GM19452 (cell line): ENCODE results near the gene MAPK8IP3.

ENCODE experiments used
- ATAC-seq: cut with Tn5 transposase; IDR thresholded peaks from one replicate; pipeline ENCODE4 v1.9.1; 2021; ENCODE audit not compliant: unreplicated experiment

The MAPK8IP3 gene

DNA sequence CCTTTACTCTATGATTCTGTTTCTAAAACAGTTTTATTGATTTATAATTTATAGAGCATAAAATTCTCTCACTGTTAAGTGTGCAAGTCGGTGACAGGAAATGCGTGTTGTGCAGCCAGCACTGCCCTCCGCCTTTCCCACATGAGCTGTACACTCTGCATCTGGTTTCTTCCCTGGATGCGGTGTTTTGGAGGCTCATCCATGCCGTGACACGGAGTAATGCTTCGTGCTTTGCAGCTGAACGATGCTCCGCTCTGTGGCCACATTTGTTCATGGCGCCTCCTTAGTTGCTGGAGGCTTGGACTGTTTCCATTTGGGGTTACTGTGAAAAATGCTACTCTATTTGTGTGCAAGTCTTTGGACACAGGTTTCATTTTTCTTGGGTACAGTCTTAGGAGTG is 94.7 kb downstream of the MAPK8IP3 start:
- no peak for ATAC-seq

DNA sequence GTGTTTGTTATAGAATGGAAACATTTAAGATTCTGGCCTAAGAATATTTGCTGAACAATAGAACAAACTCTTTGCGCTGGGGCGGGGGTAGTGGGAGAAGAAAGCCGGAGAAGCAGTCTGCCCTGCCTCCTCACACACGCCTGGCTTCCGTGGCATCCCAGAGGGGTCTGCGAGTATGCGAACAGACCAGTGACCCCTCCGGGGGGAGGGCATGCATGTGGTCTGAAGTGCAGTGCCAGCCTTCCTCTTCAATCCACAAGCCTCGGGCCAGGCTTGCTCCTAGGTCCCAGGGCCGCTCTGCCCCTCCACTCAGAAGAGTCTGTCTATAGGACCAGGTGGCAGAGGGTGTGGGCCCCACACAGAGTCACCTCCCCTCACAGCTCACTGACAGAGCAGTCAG is 101.6 kb downstream of the MAPK8IP3 start:
- no peak for ATAC-seq

DNA sequence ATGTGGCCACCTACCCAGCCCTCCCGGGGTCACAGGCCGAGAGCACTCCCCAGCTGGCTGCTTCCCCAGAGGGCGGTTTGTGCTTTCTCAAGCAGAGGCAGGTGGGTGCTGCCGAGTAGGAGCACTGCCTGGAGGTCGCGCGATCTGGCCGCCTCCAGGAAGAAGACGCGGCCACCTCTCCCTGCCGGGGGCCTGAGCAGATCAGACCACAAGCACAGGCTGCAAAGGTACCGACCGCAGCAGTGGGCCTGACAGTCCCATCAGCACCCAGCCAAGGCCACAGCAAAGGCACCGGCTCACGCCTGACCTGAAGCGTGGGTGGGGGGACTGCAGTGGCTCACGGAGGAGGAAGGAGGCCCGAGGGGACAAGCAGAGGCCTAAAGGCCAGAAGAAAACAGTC is 102.7 kb downstream of the MAPK8IP3 start:
- no peak for ATAC-seq

DNA sequence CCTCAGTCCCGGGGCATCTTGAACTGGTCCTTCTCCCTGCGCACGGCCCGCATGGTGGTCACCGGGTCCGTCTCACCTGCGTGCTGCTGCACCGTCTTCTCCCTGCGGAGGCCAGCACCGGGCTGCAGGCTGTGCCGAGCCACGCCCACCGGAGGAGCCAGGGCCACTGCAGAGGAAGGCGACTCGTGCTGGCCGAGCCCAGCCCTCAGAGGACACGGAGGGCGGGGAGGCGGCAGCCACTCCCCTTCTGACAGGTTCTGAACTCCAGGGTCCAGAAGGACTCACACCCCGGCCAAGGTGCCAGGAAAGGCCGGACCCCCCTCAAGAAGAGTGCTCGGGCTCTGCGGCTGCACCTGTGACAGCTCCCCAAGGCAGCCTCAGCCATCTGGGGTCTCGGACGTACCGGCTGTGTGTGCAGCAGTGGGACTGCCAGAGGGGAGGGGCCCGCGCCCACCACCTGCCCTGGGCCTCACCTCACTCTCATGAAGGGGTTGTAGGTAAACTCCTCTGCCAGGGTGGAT is 103.3 kb downstream of the MAPK8IP3 start:
- no peak for ATAC-seq

DNA sequence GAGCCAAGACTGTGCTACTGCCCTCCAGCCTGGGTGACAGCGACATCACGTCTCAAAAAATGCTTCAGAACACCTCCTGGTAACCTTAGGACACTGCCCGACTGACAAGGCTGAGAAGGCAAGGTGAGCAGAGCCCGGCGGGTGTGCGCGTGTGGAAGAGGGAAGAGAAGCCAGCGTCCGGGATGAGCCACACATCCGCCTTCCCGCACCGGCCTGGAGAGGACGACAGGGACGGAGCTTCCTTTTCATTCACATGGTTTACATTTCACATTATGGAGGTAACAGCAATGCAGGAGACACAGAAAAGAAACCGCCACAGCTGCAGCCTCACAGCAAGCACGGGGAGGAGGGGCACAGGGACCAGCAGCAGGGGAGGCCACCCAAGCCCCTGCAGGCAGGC is 104.1 kb downstream of the MAPK8IP3 start:
- ATAC-seq = no peak

DNA sequence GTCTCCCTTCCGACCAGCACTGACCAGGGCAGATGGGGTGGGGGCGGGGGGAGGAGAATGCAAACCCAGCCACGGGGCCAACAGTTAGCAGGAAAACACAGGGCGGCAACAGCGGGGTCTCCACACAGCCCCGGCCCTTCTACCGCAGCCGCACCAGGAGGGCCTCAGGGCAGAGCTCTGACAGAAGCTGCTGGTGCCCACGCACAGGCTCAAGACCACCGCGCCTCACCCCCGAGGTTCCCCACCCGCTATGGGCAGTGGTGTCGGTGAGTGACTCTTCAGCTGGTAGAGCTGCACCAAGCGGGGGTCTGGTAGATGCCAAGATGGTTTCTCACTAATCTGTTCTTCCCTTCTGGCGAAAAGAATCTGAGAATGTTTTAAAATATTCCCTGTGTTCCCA is 104.5 kb downstream of the MAPK8IP3 start:
- no peak for ATAC-seq

DNA sequence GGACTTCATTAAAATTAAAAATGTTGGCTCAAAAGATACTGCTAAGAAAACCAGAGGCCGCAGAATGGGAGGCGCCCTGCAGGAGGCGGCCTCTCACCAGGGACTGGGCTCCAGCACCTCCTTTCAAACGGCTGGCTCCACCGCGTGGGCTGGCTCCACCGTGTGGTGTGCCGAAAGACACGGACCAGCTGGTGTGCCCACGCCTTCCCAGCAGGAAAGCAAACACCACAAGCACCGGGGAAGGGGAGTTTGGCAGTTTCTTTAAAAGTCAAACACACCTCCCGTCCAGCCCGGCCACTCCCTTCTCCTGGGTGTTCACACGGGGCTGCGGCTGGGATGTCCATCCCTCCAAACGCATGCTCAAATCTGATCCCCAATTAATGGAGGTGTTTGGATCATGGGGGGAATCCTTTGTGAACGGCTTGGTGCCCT is 106.8 kb downstream of the MAPK8IP3 start:
- ATAC-seq = no peak

DNA sequence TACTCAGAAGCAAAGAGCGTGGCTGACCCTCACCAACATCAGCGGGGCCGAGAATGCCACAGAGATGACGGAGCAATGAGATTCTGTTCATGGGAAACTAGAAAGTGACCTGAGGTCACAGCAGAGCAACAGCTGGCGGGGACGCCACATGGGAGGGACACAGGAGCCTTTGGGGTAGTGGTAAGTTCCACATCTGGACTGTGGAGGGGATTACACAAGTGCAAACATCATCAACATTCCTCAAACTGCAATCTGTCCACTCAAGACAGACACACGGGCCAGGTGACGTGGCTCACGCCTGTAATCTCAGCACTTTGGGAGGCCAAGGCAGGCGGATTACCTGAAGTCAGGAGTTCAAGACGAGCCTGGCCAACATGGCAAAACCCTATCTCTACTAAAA is 109.5 kb downstream of the MAPK8IP3 start:
- no peak for ATAC-seq

DNA sequence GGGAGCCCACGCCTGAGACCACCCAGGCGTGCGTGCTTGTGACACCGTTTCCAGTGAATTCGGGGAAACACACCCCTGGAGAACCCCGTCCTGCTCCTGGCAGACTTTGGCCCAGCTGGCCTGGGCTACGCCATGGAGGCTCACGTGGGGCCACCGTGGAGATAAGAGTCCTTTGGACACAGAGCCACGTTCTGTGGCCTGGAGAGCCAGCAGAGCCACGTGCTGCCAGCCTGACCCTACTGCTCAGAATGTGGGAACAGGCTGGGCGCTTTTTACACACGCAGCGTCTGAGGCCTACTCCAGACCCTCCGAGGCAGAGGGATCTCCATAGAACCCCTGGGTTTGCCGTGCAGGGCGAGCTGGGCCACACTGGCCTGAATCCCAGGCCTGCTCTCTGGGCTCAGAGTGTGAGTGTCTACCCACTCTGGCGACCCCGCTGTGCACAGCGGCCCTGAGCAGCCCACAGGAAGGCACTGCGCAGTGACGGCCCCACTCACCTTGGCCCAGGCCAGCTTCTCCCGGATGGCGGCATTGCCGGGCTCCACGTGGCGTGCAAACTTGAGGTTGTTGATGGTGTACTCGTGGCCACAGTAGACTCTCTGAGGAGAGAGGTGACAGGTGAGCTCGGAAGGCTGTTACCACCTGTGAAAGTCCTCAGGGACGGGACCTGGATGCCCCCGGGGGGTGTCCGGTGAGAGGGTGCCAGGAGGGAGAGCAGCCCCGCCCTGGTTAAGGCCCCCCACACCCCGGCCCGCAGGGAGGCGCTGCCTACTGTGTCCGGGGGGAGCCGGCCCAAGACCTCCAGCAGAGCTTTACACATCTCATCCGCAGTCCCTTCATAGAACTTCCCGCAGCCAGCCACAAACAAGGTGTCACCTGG is 110.6 kb downstream of the MAPK8IP3 start:
- ATAC-seq = no peak

DNA sequence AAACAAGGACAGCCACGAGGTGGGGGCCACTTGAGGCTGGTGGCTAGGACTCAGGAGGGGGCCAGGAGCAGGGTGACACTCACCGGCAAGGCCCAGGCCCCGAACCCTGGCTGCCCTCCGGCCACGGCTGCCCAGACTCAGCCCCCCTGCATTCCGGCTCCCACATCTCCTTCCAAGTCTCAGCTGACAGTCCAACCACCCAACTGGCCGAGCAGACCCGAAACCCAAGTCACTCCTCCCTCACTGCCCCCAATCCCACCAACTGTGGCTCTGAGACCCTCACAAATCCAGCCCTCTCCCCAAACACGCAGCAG is 111.2 kb downstream of the MAPK8IP3 start:
- ATAC-seq = no peak

DNA sequence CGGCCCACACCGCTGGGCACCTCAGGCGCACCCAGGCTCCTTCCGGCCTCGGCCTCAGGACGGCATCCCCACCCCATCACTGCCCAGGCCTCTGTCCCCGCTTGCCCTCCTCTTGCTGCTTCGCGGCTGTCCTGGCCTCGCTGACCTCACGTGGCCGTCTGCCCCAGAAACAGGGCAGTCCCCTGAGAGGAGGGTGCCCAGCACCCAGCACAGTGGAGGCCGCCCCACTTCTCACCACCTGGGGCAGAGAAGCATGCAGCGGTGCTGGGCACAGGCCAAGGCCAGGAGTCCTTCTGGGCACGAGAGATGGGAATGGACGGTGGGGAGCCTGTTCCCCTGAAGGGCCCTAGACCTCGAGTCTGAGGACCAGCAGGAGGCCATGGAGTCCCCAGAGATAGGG is 111.7 kb downstream of the MAPK8IP3 start:
- ATAC-seq = no peak

DNA sequence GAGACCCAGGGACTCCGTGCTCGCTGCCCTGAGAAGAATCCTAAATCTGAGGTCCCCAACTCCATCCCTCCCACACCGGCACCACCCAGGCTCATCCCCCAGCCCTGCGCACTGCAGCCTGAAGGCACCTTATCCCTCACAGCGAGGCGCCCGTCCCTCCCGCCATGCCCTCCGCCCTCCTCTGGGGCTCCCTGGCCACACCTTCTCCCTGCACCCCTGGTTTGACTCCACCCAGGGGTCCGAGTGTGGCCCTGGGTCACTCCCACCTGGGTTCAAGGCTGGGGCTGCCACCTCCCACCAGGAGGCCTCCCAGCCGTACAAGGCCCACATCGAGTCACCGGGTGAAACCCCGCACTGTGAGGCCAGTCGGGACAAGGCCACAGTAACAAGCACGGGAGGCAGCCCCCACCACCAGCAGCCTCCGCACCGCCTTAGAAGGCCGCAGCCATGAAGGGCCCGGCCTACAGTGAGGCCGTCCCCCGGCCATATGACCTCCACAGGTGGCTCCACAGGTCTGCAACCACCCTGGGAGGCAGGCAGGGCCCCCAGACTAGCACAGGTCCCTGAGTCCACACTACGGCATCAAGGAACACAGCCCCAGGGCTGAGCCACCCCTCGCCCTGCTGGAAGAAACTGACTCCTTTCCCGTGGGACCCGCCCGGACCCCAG is 112.3 kb downstream of the MAPK8IP3 start:
- ATAC-seq = no peak

DNA sequence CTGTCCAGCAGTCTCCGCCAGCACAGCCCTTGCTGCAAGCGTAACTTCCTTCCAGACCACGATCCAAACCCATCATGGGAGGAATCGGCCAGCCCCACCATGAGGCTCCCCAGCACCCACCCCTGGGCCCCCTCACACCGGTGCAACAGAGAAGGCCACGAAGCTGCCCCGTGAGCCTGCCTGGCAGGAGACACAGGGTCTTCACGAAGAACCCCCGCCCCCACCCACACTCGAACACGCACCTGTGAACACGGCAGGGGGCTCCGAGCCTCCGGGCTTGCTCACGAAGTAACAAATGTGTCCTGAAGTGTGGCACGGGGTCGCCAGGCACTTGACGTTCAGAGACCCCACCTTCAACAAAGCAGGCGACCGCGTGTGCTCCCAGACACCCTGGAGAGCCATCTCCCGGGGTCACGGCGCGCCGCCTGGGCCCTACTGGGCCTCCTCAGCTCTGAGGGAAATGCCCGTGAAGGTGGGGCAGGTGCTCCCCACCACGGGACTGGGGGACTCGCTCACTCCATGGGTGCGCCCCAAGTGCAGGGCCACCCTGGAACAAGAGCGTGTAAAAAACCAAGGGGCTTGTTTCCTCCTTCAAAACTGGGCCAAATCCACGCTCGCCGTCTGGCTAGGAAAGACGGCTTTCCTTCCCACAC is 113.0 kb downstream of the MAPK8IP3 start:
- no peak for ATAC-seq

DNA sequence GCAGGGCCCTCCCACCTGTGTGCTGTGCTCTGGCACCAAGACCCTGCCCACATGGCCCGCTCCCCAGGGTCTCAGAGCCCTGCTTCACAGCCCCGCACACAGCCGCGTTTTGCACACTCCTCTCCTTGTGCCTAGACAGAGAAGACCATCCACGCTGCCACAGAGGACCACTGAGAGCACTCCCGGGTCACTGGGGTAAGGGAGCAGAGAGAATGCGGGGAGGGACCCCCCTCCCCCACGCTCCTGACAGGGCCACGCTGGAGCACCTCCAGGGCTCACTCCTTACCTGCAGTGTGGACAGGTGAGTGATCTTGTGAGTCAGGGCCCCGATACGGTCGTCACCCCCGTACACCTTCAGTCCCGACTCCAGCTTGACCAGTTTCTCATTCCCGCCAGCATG is 113.6 kb downstream of the MAPK8IP3 start:
- ATAC-seq = no peak
